Retina (tissue), 1 donor: ENCODE results near the gene HLA-F.

Experiments
- DNase-seq: peaks from one replicate; pipeline ENCODE4 v3.0.0-alpha.2; 2016

Gene HLA-F

DNA sequence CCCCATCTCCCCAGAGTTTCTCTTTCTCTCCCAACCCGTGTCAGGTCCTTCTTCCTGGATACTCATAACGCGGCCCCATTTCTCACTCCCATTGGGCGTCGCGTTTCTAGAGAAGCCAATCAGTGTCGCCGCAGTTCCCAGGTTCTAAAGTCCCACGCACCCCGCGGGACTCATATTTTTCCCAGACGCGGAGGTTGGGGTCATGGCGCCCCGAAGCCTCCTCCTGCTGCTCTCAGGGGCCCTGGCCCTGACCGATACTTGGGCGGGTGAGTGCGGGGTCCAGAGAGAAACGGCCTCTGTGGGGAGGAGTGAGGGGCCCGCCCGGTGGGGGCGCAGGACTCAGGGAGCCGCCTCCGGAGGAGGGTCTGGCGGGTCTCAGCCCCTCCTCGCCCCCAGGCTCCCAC, at the start of gene HLA-F:
Gene HLA-F, plus strand, starts transcription at position 173 of the 404 bp plus-strand sequence. Its CDS starts 30 bp downstream, at position 203.
- peak; percentile 56 for DNase-seq

DNA sequence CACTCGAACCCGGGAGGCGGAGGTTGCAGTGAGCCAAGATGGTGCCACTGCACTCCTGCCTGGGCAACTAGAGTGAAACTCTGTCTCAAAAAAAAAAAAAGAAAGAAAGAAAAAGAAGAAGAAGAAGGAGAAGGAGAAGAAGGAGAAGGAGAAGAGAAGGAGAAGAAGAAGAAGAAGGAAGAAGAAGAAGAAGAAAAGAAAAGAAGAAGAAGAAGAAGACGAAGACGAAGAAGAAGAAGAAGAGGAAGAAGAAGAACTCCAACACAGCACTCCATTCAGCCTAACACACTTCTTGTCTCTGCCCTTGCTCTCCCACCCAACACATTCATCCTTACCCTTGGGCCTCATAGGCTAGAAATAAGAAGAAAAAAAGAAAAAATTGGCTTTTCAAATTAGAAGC, 49.2 kb upstream of the HLA-F start:
- no peak for DNase-seq

DNA sequence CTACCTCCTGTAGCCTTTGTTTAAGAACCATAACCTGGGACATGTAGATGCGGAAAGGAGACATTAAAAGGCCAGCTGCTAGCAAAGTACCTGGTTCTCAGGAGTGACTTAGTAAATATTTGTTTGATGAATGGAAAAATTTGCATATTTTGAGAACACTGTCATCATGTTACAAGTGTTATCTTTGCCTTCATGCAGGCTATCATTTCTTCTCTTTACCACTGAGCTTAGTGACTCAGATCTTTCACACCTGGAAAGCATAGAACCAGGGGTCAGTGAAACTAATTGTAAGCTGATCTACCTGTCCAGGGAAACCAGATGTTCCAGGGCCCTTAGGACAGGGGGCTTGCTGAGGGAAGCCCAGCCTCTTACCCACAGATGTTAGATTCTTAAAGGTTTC, 47.7 kb upstream of the HLA-F start:
- DNase-seq, result no peak

DNA sequence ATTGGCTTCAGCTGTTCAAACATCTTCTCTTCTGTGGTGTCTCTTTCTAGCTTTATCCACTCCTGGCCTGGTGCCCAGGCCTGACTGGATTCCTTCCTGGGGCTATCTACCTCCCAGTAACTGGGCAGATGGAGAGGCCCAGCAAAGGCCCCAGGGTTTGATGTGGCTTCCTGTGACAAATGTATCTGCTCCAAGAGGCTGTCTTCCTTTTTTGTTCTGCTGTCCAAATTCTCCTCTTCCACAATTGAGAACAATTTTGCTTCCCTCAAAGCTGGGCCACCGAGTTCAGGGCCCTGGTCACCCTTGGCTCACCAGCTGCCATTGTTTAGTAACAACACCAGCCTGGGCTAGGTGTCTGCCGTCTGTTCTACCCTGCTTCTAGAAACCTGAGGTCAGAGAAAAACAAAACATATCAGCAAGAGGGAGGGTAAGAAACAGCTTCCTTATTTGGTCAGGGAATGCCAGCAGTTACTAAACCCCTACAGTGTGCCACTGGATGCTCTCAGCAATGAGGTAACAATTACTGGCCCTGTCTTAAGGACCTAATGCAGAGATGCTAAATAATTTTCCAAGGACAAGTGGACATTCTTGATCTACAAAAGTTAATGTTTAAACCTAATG, 46.1 kb upstream of the HLA-F start:
- DNase-seq, result no peak

DNA sequence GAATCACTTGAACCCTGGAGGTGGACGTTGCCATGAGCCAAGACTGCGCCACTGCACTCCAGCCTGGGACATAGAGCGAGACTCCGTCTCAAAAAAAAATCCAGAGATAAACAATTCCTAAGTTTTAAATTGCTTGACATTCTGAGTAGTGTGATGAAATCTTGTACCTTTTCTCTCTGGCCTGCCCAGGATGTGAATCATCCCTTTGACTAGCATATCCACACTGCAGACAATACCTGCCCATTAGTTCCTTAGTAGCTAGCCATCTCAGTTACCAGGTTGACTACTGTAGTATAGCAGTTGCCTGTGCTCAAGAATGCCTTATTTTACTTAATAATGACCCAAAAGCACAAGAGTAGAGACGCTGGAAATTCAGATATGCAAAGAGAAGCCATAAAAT, 45.1 kb upstream of the HLA-F start:
- DNase-seq, result no peak

DNA sequence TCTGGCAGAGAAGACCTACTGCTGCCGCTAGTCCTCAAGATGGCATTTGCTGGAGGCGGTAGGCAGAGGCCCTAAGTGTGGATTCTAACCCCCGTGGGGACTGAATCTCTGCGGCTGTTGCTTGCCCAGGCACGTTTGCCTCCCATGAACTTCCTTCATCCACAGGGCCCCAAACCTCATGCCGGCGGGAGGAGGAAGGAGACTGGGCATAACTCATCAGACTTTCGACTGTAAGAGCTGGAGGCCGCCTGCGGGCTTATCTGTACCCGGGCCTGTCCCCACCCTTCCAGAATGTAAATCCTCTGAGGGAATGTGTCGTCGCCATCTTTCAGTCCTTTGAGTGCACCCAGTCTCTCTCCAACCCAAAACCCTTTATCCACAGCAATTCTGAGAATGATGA, 43.3 kb upstream of the HLA-F start:
- DNase-seq, result no peak

DNA sequence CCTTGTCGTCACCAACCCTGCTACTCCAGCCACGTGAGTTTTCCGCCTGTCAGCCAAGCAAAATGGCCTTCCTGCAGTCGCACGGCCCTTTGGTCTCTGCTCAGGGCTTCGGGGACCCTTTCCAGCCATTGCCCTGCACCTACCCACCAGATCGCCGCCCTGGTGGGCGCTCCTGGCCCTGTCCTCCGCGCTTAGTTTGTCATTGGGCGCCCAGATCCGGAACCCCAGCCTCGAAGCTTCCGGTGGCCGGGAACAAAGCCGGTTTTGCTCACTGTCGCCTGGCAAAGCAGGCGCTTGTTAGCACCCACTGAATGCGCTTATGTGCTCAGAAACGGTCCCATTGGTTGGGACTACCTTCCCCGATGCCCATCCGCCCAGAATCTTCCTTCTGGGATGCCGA, 42.8 kb upstream of the HLA-F start:
- DNase-seq, result no peak

DNA sequence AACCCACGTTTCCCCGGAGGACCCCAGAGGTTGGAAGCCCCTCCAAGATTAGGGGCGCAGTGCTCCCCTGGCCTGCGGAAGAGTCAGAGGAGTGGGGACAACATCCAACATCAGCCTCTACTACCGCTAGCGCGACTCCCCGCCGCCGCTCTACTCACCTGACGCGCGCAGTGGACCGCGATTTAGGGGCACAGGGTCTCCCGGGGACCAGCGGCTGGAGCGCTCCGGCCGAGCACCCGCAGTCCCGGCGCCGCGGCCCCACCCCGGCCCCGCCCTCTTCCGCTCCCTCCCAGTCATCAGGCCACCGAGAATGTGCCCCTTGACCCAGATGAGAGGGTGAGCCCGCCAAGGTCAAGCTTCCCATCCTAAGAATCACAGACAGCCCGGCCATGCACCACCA, 42.3 kb upstream of the HLA-F start, which contains the start of gene ZFP57:
Gene ZFP57, minus strand, starts transcription at position 249 of the 400 bp plus-strand sequence. CDS start 4,149 bp downstream, outside the sequence.
- DNase-seq, result no peak

DNA sequence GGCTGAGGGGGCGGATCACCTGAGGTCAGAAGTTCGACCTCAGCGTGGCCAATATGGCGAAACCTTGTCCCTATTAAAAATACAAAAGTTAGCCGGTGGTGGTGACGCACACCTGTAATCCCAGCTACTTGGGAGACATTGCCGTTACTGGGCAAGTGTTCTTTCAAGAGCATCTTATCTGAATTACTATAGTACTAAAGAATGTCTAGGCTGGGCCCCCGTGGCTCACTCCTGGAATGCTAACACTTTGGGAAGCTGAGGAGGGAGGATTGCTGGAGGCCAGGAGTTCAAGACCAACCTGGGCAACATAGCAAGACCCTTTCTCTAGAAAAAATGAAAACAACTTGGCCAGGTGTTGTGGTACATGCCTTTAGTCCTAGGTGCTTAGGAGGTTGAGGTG, 41.4 kb upstream of the HLA-F start:
- no peak for DNase-seq

DNA sequence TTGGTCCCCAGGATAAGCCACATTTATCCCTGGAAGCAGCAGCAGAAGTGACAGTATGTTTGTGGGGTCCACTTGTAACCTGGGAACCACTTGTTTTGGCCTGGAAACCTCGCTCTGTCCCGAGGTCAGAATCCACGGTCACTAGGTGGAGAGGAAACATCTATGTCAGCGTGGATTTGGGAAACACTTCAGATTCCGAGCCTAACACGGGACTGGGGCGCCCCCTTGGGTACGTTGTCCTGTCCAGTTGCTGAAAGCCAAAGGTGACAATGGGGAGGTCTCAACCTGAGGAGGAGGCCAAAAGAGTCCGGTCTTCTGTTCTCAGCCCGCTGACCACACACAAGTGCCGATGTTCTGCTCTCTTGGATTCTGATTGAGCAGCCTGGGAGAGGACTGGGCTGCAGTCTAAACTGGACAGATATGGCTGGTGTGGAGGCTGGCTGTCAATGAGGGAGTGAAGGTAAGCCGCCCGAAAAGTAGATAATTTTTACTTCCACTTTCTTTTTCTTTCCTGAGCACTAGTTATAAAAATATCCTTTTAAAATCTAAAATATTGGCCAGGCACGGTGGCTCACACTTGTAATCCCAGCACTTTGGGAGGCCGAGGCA, 37.4 kb upstream of the HLA-F start:
- no peak for DNase-seq

DNA sequence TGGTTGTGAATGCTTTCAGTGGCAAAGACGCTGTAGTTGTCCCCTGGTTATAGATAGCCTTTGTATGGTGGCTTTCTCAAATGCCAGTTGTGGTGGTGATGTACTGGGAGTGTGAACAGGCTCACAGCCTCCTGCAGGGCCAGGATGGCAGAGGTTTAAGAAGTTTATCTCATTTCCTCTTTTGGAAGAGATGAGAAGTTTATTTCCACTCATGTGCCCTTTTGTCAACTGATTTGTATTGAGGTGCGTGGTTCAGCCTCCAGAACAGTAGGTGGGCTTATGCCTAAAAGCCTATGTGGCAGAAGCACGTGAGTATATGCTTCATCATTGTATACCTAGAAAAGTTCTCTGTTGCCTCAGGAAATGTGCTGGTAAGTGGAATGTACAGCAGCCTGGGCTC, 28.6 kb upstream of the HLA-F start:
- no peak for DNase-seq

DNA sequence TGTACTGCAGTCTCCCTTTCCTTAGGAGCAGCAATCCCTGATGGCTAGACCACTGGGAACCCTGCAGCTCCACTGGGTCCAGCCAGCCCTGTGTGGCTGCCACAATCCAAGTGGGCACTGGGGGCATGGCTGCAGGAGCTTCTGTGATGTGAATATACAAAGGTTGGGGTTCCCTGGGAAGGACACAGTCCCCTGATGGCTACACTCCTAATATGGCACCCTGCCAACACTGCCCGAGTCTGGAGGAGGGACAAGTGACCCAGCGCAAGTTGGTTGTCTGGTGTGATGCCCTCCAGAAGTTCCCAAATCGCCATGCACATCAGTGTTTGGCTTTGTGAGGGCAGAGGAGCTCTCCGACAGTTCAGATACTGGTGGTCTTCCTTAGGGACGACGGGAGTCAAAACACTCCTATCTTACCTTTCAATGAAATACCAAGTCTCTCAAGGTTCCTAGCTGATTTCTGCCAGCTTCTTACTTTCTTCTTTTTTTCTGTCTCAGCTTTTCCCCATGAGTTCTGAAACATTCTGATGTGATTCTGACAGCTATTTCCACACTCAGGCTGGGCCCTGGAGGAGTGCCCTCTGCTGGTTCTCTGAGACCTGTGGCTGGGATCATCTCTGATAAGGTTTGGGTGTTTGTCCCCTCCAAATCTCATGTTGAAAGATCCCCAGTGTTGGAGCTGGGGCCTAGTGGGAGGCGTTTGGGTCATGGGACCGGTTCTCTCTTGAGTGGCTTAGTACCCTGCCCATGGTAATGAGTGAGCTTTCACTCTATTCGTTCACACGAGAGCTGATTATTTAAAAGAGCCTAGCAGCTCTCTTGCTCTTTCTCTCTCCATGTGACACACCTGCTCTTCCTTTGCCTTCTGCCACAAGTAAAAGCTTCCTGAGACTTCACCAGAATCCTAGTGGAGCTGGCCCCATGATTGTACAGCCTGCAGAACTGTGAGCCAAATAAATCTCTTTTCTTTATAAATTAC, 26.8 kb upstream of the HLA-F start:
- DNase-seq, result no peak

DNA sequence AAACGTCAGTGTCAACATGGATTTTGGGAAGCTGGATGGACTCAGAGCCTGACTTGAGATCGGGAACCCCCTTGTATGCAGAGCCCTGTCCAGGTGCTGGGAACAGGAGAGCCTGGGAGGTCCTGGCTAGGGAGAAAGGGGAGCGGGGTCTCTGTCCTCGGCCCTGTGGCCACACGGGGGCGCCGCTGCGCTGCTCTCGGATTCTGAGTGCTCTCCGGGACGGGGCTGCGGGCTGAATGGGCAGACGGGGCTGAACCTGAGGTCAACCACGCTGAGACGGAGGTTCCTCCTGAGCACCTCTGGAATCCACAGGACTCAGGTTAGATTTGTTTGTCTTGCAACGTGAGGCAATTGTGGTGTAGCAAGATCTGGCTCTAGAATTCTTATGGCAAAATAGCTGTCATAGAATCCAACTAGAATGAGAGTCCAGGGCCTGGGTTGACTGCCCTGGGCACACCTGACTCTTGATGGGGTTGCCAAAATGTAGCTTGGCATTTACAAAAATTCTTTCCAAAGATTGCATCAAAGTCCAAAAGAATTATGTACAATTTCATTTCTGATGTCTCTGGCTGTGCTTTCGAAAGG, 20.6 kb upstream of the HLA-F start:
- DNase-seq, result no peak

DNA sequence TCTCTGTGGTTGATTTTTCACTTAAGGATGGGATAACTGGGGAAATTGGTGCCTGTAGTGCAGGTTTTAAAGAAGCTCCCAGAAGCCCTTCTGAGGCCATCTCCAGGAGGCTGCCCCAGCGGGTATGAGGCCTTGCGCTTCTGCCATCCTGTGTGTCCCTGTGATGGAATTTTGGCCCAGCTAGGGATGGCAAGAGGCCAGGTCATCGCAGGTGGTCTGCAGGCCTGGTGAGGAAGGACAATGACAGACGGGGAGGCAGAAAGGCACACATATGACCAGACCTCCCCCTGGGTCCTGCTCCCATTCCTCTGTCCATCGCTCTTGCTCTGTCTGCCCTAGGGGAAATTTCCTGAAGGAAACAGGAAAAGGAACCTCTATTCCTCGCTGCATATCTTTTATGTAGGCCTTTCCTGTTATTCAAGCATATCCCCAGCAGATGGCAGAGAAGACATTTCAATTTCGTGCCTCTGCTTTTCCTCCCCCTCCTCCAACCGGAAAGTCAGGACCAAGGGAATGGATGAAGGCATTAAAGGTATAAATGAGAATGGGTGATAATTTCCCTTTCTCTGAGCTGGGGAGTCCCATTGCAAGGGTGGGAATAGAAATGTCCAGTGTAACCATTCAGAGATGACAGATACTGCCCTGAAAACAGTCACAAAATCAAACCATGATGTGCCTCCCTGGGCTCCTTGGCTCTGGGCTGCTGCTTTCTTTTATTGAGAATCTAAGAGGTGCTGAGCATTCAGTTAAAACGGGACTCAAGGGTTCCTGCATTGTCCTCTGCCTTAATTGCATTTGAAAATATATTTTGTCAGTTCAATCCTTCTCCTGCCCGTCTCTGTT, 17.6 kb upstream of the HLA-F start:
- DNase-seq, result peak; percentile 51

DNA sequence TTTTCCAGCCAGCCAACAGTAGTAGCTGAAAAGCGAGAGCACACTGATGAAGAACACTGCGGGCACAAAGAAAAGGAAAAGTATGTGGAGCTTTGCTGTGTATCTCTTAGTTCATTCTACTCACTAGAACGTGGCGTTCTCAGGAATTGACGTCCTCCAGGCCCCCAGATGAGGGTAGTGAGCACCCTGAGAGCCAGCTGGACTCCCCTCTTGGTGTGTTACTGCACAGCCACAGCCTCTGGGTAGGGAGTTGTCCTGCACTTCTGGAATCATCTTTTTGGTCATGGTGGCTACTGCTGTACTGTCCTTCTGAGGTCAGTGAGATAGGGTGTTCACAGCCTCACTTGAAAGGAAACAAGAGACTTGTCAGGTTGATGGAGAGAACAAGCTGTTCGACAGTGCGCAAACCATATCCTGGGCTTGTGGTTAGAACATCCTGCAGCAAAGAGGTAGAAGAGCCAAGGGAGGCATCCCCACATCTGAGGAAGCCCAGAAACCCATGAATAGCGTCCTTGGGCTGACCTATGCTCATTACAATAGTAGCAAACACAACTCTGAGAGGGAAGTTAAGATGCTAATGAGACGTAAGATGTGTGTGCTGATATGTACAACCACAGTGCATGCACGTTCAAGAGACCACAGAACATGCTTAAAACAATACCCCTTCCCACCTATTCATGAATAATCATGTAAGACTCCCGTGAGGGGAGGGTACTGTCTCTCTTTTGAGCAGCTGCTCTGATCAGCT, 14.6 kb upstream of the HLA-F start:
- DNase-seq, result no peak

DNA sequence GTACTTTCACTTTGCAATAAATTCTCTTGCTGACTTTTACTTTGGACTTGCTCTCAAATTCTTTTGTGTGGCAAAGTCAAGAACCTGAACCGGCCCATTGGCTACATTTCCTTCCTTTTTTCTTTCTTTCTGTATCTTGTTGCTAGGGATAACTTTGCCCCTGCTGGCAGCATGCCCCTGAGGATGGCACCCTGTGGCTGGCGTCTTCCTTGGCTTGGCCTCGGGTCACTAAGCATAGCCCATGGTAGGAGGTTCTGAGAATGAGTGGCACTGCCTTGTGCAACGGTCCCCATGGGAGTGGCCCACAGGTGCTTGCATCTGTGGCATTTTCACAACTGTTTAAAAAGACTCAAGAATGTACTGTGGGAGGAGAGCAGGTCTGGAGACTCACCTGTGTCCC, 14.0 kb upstream of the HLA-F start:
- no peak for DNase-seq

DNA sequence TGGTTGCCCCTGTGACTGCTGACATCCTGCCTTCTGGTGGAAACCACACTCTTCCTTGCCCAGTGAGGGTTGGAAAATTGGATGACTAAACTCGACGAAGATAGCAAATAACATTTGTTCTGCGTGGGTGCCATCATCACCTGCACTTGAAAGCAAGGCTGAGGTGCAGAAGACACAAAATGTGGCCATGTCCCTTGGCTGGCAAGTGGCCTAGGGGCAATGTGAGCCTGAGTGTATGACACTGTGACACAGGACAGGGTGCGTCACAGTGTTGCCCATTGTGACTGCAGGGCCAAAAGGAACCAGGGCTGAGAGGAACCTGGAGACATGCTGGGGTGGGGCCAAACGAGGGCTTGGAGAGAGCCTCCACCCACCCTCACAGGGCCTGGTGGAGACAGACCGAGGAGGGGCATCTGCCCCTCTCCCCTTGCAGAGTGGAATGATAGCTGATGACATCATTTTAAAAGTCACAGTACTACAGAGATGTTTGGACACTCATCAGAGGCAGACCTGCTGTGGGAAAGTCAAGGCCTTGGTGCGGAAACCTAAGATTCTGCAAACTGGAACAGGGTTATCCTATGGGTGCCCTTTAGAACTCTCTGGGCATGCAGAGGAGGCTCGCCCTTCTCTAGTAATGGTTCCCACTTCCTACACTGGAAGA, 12.8 kb upstream of the HLA-F start:
- no peak for DNase-seq

DNA sequence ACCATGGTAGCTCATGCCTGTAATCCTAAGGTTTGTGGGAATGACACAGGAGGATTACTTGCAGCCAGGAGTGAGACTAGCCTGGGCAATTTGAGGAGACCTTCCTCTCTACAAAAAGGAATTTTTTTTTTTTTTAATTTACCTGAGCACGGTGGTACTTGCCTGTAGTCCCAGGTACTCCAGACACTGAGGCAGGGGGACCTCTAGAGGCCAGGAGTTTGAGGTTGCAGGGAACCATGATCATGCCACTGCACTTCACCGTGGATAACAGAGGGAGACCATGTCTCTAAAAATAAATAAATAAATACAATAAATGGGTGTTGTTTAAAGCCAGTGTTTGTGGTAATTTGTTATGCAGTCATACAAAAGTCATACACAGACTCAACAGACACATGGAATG, 2.4 kb upstream of the HLA-F start:
- no peak for DNase-seq

DNA sequence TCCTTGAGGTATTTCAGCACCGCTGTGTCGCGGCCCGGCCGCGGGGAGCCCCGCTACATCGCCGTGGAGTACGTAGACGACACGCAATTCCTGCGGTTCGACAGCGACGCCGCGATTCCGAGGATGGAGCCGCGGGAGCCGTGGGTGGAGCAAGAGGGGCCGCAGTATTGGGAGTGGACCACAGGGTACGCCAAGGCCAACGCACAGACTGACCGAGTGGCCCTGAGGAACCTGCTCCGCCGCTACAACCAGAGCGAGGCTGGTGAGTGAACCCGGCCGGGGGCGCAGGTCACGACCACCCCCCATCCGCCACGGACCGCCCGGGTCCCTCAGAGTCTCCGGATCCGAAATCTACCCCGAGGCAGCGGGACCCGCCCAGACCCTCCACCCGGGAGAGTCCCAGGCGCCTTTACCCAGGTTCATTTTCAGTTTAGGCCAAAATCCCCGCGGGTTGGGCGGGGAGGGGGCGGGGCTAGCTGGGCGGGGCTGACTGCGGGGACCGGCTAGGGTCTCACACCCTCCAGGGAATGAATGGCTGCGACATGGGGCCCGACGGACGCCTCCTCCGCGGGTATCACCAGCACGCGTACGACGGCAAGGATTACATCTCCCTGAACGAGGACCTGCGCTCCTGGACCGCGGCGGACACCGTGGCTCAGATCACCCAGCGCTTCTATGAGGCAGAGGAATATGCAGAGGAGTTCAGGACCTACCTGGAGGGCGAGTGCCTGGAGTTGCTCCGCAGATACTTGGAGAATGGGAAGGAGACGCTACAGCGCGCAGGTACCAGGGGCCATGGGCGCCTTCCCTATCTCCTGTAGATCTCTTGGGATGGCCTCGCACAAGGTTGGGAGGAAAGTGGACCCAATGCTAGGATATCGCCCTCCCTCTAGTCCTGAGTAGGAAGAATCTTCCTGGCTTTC, 693 bp downstream of the HLA-F start:
- peak; percentile 49 for DNase-seq
